Stimulated activated CD4-positive, alpha-beta T cell treated with anti-CD3 and anti-CD28 coated beads, Interleukin-1b, Interleukin-23, amount 100 ng/mL, for 24 hours (primary cell): ENCODE data around the gene ZNF593.

ENCODE experiments used
- DNase-seq, 4 experiments: peaks; one replicate each; pipeline ENCODE4 v3.0.0-alpha.2; 2020; ENCODE audit warnings: low read depth in 4 of 4, low spot score in 1 of 4

The ZNF593 gene

GRCh38 chr1:26145960-26146294 lies 23.8 kb upstream of the ZNF593 start:
- no peak for DNase-seq

DNA sequence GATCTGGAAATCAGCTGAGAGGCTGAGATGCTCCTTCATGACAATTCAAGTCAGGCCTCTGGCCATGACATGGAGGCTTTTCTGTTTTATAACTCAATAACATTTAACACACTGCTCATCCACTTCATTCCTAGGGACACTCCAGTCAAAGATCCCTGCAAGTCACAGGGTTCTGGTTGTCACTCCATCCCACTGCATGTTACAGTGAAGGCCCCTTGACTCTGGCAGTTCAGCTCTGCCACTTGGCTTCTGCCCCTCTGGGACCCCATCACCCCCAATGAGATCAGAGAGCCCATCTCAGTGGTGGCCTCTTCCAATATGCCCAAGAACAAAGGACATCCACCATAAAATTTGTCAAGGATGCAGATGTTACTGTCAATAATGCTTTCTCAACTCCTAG lies 20.8 kb upstream of the ZNF593 start:
- DNase-seq = no peak

GRCh38 chr1:26153966-26154532 lies 15.7 kb upstream of the ZNF593 start:
- no peak for DNase-seq

- DNase-seq = no peak
These were observed 15.0 kb upstream of the ZNF593 start for GRCh38 chr1:26154750-26155149.

GRCh38 chr1:26155370-26156284 lies 14.1 kb upstream of the ZNF593 start:
- DNase-seq = no peak

DNA sequence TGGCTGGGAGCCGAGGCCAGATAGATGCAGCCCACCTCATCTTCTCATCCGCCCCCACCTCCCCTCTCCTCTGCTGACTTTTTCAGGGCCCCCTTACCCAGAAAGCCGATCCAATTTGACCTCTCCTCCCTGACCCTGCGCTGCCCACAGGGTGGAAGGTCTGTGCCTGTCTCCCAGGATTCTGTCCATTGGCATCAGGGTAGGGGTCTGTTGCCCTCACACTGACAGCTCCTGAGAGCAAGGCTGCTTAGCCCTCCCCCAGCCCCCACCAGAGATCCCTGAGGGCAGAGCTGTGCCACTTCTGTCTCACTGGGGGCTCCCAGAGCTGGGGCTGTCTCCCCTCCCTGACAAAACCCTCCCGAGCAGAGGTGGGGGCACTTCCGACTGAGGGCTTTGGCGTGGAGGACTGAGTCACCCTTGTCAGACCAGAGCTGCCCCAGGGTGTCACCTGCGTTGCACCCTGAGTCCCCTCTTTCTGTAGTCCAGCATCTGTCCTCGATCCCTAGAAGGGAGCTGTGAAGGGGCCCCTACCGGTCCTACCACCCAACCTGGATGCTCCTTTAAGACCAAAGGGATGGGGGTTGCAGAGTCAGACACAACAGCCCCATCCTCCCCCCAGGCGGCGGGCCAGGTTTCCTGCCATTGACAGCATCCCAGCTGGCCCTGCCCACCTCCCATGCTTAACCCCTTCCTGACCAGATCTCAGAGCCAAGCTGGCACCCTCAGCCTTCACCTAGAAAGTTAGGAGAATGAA lies 13.2 kb upstream of the ZNF593 start:
- no peak for DNase-seq

DNA sequence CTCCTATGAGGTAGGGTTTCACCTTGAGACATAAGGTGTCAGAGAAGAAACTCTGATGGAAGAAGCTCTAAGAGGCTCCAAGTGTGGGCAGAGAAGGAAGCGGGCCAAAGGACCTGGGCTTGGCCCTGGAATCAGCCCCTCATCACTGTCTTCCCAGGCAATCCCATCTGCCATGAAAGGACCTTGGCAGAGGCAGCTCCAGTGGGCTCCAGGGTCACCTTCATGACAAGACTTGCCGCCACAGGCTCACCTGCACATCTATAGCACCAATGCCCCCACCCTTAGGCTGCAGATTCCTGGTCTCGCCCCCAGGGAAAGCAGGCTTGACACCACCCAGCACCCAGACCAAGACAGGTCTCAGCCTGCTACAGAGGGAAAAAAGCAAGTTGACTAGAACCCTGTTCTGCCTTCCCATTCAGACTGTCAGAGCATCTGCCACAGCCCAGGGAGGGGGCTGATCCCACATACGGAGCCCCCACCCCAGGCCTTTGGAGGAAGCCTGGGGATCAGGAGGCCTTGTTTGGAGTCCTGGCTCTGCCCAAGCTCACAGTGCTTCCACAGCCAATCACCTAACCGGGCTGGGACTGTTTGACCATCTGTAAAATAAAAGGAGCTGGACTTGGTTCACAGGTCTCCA lies 11.3 kb upstream of the ZNF593 start:
- DNase-seq = no peak

- no peak for DNase-seq
These were observed 10.6 kb upstream of the ZNF593 start, which contains the start of gene FAM110D for GRCh38 chr1:26158908-26159742. TSS of gene FAM110D (plus strand) at chr1:26159079. CDS start at chr1:26161292, 2,213 bp downstream.

DNA sequence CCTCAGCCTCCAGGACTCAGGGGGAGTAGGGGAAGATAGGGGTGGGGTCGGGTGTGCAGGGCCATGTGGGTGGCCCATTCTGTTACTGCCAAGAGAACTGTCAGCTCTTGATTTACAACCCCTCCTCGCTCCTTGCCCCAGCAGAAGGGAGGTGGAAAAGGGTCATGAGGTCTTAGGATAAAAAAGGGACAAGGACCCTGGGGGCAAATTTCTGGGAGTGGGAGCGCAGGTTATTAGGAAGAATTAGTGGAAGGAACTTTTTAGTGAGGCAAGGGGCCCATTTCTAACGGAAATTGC lies 10.0 kb upstream of the ZNF593 start:
- DNase-seq = no peak

GRCh38 chr1:26160527-26161414 lies 8.9 kb upstream of the ZNF593 start:
- DNase-seq = no peak

GRCh38 chr1:26161415-26162219 lies 8.1 kb upstream of the ZNF593 start:
- DNase-seq = peak; percentile 21 to 42 (median 26)

DNA sequence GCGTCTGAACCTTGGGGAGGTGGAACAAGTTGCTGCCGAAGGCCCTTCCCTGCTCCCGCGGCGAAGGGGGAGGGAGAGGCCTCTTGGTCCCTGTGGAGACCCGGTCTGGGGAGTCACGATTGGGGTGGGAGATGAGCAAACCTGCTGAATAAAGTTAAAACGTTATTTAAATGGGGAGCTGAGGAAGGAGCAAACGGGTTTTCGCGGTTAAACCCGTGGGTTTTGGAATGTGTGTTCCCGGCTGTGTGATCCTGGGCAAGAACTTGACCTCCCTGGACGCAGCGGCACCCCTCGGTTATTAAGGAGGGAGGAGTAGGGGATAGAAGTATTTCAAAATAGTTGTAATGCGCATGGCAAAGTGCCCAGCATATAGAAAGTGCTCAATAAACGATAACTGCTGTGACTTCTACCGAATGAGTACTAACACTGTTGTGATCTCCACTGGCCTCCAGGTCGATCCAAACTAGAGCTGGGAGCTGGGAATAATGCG lies 7.4 kb upstream of the ZNF593 start:
- DNase-seq = no peak

- DNase-seq = no peak
These were observed 6.0 kb upstream of the ZNF593 start for GRCh38 chr1:26163684-26164035.

GRCh38 chr1:26164036-26164860 lies 5.5 kb upstream of the ZNF593 start:
- peak; percentile 33 to 47 (median 35) for DNase-seq

- no peak for DNase-seq
These were observed 4.6 kb upstream of the ZNF593 start for GRCh38 chr1:26164861-26165842.

DNA sequence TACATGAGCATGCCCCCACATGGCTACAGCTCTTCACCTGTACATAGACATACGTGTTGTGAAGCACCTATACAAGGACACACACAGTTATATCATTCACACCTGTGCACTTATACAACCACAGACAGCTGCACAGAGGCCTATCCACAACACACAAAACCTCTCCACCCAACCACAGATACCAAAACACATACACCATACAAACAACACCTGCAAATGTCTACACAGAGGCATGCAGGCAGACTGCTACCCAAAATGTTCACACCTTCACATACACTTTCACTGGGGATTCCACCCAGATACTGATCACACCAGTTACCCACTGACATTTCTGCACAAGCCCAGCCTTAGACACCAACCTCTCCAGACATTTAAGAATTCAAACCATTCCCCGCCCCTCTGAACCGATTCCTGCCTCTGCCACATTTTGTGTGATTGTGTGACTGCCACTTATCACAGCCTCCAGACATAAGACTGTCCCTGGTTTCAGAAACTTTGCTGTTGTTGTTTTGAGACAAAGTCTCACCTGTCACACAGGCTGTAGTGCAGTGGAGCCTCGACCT lies 2.9 kb upstream of the ZNF593 start:
- DNase-seq = no peak
